Mucosa of descending colon (tissue), 3 donors: Measurements from ENCODE around the gene MTERF2. TPM values are rescaled to one million over a fixed set of nuclear protein-coding genes. Genes with fewer than 3 reads are reported as not detected.

Experiments used
- ATAC-seq: fragments of 200-7000 bp; cut with Tn5 transposase; one replicate; pipeline ENCODE4 v1.9.1; 2020; ENCODE audit warnings: mild to moderate bottlenecking, moderate library complexity
- DNase-seq, 3 donors: peaks; one replicate each; pipeline ENCODE4 v3.0.0-alpha.2; 2020
- H3K36me3 ChIP-seq: fragments of 200-600 bp; one replicate; pipeline ENCODE4 v1.8.0; 2021; ENCODE audit warnings: low read depth, mild to moderate bottlenecking
- H3K4me1 ChIP-seq: fragments of 200-600 bp; one replicate; pipeline ENCODE4 v1.8.0; 2021; ENCODE audit warnings: low read depth, mild to moderate bottlenecking
- H3K4me3 ChIP-seq: fragments of 200-600 bp; one replicate; pipeline ENCODE4 v1.8.0; 2021; ENCODE audit warnings: mild to moderate bottlenecking
- H3K9me3 ChIP-seq: fragments of 200-600 bp; one replicate; pipeline ENCODE4 v1.8.0; 2021; ENCODE audit warnings: mild to moderate bottlenecking
- intact Hi-C, 2 donors: fragments of 100-400 bp; cut with DNase I in 1 of 2; cut with micrococcal nuclease in 1 of 2; formaldehyde crosslinking; loops; one replicate each; pipeline versions ENCODE4 v1.11.0 to v1.11.1; 2022; cut with DNase I, micrococcal nuclease
- total RNA-seq, 3 donors: library from RNA; stranded (reverse); fragmentation: NEBNext Ultra II Directional in 2 of 3; extraction: Animal tissue kit (Norgen Biotek cat#: 25700) in 2 of 3; gene quantifications; one replicate each; pipeline versions ENCODE4 v1.2.1 to v1.2.4, GENCODE V29; 2021 to 2023
- TF ChIP-seq, protein P1 (sequence below): fragments of 200-600 bp; IDR thresholded peaks from one replicate; pipeline ENCODE4 v1.8.0; 2022; ENCODE audit warnings: antibody characterized with exemption, mild to moderate bottlenecking
- donor health status: DM: no; HTN: no; CAD: no; lungs with moderate emphysema.
- donor health status: DM: no; HTN: no; CAD: no.
- donor health status: DM: no; HTN: yes; CAD: no.

Gene MTERF2
- total RNA-seq, 3 donors from 2014 or later, result 11.0 to 17.6 (median 12.0) TPM

- Histone ChIP-seq H3K9me3 (no peaks in the 10 kb centered on the region), H3K4me1 (peaks cover 12% of the 10 kb centered on the region), H3K36me3 (no peaks in the 10 kb centered on the region), H3K4me3 (no peak overlapping the region)
- DNase-seq (no peak), ATAC-seq (no peak)
- intact Hi-C loops, result no loop called here
- TF ChIP-seq, protein P1, sequence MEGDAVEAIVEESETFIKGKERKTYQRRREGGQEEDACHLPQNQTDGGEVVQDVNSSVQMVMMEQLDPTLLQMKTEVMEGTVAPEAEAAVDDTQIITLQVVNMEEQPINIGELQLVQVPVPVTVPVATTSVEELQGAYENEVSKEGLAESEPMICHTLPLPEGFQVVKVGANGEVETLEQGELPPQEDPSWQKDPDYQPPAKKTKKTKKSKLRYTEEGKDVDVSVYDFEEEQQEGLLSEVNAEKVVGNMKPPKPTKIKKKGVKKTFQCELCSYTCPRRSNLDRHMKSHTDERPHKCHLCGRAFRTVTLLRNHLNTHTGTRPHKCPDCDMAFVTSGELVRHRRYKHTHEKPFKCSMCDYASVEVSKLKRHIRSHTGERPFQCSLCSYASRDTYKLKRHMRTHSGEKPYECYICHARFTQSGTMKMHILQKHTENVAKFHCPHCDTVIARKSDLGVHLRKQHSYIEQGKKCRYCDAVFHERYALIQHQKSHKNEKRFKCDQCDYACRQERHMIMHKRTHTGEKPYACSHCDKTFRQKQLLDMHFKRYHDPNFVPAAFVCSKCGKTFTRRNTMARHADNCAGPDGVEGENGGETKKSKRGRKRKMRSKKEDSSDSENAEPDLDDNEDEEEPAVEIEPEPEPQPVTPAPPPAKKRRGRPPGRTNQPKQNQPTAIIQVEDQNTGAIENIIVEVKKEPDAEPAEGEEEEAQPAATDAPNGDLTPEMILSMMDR, result no peak
These were observed 1.5 kb downstream of the MTERF2 start for GRCh38 chr12:106985479-106985878.

GRCh38 chr12:106984588-106985137 lies 2.3 kb downstream of the MTERF2 start:
- TF ChIP-seq, protein P1, result no peak
- H3K4me1 ChIP-seq, result peaks cover 12% of the 10 kb centered on the region
- intact Hi-C loops, result no loop called here
- ATAC-seq (no peak), DNase-seq (no peak)
- H3K4me3 ChIP-seq, result no peak overlapping the region
- H3K9me3 ChIP-seq, result no peaks in the 10 kb centered on the region
- H3K36me3 ChIP-seq, result no peaks in the 10 kb centered on the region

- Histone ChIP-seq H3K4me1 (peaks cover 19% of the 10 kb centered on the region), H3K36me3 (no peaks in the 10 kb centered on the region), H3K9me3 (no peaks in the 10 kb centered on the region), H3K4me3 (no peak overlapping the region)
- intact Hi-C loops, result no loop called here
- TF ChIP-seq, protein P1, result no peak
- no peak for DNase-seq
- ATAC-seq, result no peak
These were observed 4.7 kb downstream of the MTERF2 start for GRCh38 chr12:106982229-106982628.

DNA sequence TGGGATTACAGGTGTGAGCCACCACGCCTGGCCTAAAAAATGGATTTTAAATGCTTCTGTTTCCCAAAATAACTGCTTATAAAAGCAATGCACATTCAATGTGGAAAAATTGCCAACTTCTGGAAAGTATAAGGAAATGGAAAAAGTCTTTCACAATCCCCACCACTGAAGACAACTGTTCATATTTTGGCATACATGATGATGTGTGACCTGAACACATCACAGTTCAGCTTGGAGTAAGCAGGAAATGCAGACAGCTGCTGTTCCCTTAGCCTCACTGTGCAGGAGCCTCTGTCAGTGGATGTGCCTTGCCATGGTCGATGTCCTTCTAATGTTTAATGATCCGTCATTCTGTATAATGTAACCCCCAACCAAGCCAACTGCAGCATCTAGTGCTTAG lies 5.2 kb downstream of the MTERF2 start:
- DNase-seq (no peak), ATAC-seq (no peak)
- TF ChIP-seq, protein P1, result no peak
- Histone ChIP-seq H3K4me1 (peaks cover 19% of the 10 kb centered on the region), H3K9me3 (no peaks in the 10 kb centered on the region), H3K4me3 (no peak overlapping the region), H3K36me3 (no peaks in the 10 kb centered on the region)
- intact Hi-C loops, result no loop called here

- H3K4me1 ChIP-seq, result peaks cover 16% of the 10 kb centered on the region
- DNase-seq (no peak), ATAC-seq (no peak)
- no peak overlapping the region for H3K4me3 ChIP-seq
- TF ChIP-seq, protein P1, result no peak
- intact Hi-C loops, result no loop called here
- no peaks in the 10 kb centered on the region for H3K9me3 ChIP-seq
- no peaks in the 10 kb centered on the region for H3K36me3 ChIP-seq
These were observed 6.0 kb downstream of the MTERF2 start for GRCh38 chr12:106980944-106981343.
